HEK293T (cell line): ENCODE data around the gene TLX2.

Experiments used
- CTCF ChIA-PET: fragments of 350-600 bp; formaldehyde crosslinking; extraction: SDS; loops from one replicate; lab custom pipeline; 2021; ENCODE audit warnings: antibody characterized with exemption, inconsistent platforms; lab: Yijun Ruan, JAX
- POLR2A ChIA-PET: fragments of 350-600 bp; formaldehyde crosslinking; extraction: SDS; loops from one replicate; lab custom pipeline; 2020; ENCODE audit warnings: antibody characterized with exemption, inconsistent platforms; lab: Yijun Ruan, JAX
- DNase-seq: peaks from one replicate; pipeline ENCODE4 v3.0.0; 2012; ENCODE audit warnings: mixed read lengths; ENCODE audit errors: extremely low spot score
- ARNT ChIP-seq: fragments of 450-650 bp; IDR thresholded peaks from 2 replicates; pipeline ENCODE4 v1.6.1; 2017; ENCODE audit warnings: mild to moderate bottlenecking
- BHLHE40 ChIP-seq: fragments of 450-650 bp; IDR thresholded peaks from 2 replicates; pipeline ENCODE4 v1.6.1; 2016; ENCODE audit warnings: mild to moderate bottlenecking, moderate library complexity, borderline replicate concordance
- CTBP1 ChIP-seq: fragments of 450-650 bp; IDR thresholded peaks from 2 replicates; pipeline ENCODE4 v1.6.1; 2016; ENCODE audit warnings: borderline replicate concordance
- ELF4 ChIP-seq: fragments of 450-650 bp; IDR thresholded peaks from 2 replicates; pipeline ENCODE4 v1.6.1; 2017; ENCODE audit warnings: antibody characterized with exemption
- FOXA1 ChIP-seq: fragments of 450-650 bp; IDR thresholded peaks from 2 replicates; pipeline ENCODE4 v1.6.1; 2016; ENCODE audit warnings: mild to moderate bottlenecking
- FOXK2 ChIP-seq: fragments of 450-650 bp; IDR thresholded peaks from 2 replicates; pipeline ENCODE4 v1.6.1; 2016; ENCODE audit warnings: mild to moderate bottlenecking
- FOXM1 ChIP-seq: fragments of 450-650 bp; IDR thresholded peaks from 2 replicates; pipeline ENCODE4 v1.6.1; 2017; ENCODE audit warnings: mild to moderate bottlenecking, borderline replicate concordance
- HDGF ChIP-seq: fragments of 450-650 bp; IDR thresholded peaks from 2 replicates; pipeline ENCODE4 v1.6.1; 2017; ENCODE audit warnings: antibody characterized with exemption, borderline replicate concordance
- L3MBTL2 ChIP-seq: fragments of 450-650 bp; conservative IDR thresholded peaks from 2 replicates; pipeline ENCODE4 v1.6.1; 2016; ENCODE audit warnings: mild to moderate bottlenecking
- LEF1 ChIP-seq: fragments of 450-650 bp; IDR thresholded peaks from 2 replicates; pipeline ENCODE4 v1.6.1; 2017; ENCODE audit warnings: mild to moderate bottlenecking, borderline replicate concordance
- NFRKB ChIP-seq: fragments of 450-650 bp; IDR thresholded peaks from 2 replicates; pipeline ENCODE4 v1.6.1; 2016; ENCODE audit warnings: mild to moderate bottlenecking, moderate library complexity
- SP1 ChIP-seq: fragments of 450-650 bp; IDR thresholded peaks from 2 replicates; pipeline ENCODE4 v1.6.1; 2017
- SUZ12 ChIP-seq: fragments of 450-650 bp; IDR thresholded peaks from 2 replicates; pipeline ENCODE4 v1.6.1; 2016; ENCODE audit warnings: mild to moderate bottlenecking
- TARDBP ChIP-seq: fragments of 450-650 bp; IDR thresholded peaks from 2 replicates; pipeline ENCODE4 v1.6.1; 2016
- ZNF384 ChIP-seq: fragments of 450-650 bp; IDR thresholded peaks from 2 replicates; pipeline ENCODE4 v1.6.1; 2016
- TF ChIP-seq, protein P1 (sequence below): fragments of 450-650 bp; IDR thresholded peaks from 2 replicates; pipeline ENCODE4 v1.6.1; 2016

Gene TLX2

DNA sequence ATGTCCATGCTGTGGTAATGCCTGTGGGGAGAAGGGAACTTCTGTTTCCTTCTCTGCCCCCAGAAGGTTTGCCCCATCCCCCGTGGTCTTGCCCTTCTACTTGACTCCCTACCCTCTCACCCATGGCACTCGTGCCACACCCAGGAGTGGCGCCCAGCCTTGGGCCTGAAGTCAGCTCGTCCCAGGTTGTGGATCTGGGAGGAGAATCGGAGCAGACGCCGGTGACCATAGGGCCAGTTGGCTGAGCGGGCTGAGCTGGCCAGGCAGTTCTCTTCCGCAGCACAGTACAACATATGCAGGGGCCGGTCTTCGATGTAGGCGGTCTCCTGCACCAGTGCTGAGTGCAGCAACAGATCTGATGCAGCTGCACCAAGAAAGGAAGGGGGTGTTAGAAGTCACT, 20.2 kb downstream of the TLX2 start:
- no peak for DNase-seq
- CTCF ChIA-PET: interaction anchor here (1.5 kb wide), 1 partner anchor 43 kb away, joined by 3 read pairs; no protein-coding TSS in a partner anchor
- POLR2A ChIA-PET: interaction anchor here (1.0 to 1.9 kb wide), 3 partner anchors 12 to 17 kb away, joined by 4 to 7 read pairs (median 5); no protein-coding TSS in a partner anchor
- TF ChIP-seq CTBP1 (no peak), SUZ12 (no peak), FOXA1 (no peak), L3MBTL2 (no peak), NFRKB (no peak), ARNT (no peak), FOXK2 (no peak), TARDBP (no peak), HDGF (no peak)
- TF ChIP-seq, protein P1, sequence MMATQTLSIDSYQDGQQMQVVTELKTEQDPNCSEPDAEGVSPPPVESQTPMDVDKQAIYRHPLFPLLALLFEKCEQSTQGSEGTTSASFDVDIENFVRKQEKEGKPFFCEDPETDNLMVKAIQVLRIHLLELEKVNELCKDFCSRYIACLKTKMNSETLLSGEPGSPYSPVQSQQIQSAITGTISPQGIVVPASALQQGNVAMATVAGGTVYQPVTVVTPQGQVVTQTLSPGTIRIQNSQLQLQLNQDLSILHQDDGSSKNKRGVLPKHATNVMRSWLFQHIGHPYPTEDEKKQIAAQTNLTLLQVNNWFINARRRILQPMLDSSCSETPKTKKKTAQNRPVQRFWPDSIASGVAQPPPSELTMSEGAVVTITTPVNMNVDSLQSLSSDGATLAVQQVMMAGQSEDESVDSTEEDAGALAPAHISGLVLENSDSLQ: no peak

DNA sequence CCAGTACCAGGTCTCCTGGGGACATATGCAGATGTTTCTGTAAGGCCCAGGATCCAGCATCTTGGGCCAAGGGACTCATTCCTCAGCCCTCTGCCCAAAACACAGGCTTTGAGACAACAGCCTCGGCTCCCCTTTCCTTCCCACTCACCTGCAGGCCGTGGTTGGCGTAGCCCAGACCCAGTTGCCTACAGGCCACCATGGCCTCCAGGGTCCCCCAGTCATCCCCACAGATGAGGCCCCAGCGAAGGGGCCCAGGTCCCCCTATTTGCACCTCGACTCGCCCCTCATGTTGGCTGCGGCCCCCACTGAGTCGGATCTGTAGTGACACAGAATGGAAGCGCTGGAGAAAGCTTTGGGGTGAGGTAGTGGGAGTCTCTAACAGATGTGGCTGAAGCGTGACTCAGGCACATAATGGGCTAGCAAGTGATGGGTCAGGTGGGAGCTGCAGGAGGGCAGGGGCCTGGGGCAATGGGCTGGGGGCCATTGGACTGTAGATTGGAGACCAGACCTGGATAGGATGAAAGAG, 21.3 kb downstream of the TLX2 start:
- CTCF ChIA-PET: no interaction called here
- DNase-seq: no peak
- no peak for TF ChIP-seq LEF1
- TF ChIP-seq ARNT: no peak
- no peak for TF ChIP-seq L3MBTL2
- no peak for TF ChIP-seq NFRKB
- no peak for TF ChIP-seq ZNF384
- TF ChIP-seq HDGF: no peak
- TF ChIP-seq TARDBP: no peak
- no peak for TF ChIP-seq ELF4
- TF ChIP-seq SP1: no peak
- POLR2A ChIA-PET: no interaction called here

DNA sequence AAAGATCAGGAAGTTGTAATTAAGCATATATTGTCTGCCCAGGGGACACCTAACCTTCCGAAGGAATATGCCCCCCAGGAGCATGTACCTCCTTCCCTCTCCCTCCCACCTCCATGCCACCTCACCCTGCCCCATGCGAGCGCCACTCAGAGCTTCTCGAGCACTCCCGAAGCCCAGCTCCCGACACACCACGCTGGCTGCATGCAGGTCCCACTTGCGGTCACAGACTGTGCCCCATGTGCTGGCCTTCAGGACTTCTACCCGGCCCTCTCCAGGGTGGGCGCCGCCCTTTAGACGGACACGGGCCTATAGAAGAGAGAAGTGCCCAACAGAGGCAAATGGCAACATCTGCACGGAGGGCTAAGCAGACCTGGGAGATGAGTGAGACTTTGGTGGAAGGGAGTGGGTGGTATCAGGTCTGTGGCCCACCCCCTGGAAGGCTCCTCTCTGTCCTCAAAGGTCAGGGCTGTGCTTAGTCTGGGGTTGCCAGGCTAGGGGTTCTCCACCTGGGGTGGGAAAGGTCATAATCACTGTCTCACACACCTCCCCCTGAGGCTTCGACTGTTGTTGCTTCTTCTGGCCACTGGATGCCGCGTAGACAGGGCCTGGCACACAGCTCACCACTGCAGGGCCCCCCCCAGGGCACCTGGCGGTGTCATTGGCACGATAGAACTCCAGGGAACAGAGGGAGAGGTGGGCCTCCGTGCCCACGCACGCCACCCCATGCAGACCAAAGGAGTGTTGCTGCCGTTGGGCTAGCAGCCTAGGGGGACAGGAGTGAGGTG, 22.1 kb downstream of the TLX2 start:
- POLR2A ChIA-PET: no interaction called here
- CTCF ChIA-PET: no interaction called here
- no peak for DNase-seq
- TF ChIP-seq SP1 (no peak), ELF4 (no peak), SUZ12 (no peak), CTBP1 (no peak), L3MBTL2 (no peak), HDGF (no peak), FOXA1 (no peak), TARDBP (no peak), ARNT (no peak), LEF1 (no peak), FOXK2 (no peak), FOXM1 (no peak)
- TF ChIP-seq, protein P1: no peak

DNA sequence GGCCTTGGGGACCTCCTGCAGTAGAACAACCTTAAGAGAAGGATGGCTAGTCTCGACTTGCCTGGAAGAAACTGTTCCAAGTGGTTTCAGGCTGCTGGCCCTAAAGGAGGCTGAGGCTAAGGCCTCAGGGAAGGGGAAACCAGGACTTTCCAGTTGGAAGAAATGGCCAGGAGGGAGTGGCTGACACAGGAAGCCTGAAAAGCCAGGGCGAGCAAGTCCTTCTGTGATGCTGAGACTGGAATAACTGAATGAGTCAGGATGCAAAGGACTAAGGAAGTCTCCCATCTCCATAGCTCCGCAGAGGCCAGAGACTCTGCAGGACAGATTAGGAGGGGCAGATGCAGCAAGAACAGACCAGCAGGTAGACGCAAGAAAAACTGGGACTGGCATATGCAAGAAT, 22.9 kb downstream of the TLX2 start:
- DNase-seq: no peak
- ChIA-PET POLR2A (no interaction called here), CTCF (no interaction called here)
- TF ChIP-seq NFRKB: no peak
- no peak for TF ChIP-seq SP1
- TF ChIP-seq BHLHE40: no peak
- TF ChIP-seq, protein P1: no peak
- TF ChIP-seq L3MBTL2: no peak
- TF ChIP-seq CTBP1: no peak
- TF ChIP-seq FOXM1: no peak
- no peak for TF ChIP-seq LEF1
- TF ChIP-seq FOXK2: no peak
- no peak for TF ChIP-seq TARDBP
- TF ChIP-seq FOXA1: no peak

DNA sequence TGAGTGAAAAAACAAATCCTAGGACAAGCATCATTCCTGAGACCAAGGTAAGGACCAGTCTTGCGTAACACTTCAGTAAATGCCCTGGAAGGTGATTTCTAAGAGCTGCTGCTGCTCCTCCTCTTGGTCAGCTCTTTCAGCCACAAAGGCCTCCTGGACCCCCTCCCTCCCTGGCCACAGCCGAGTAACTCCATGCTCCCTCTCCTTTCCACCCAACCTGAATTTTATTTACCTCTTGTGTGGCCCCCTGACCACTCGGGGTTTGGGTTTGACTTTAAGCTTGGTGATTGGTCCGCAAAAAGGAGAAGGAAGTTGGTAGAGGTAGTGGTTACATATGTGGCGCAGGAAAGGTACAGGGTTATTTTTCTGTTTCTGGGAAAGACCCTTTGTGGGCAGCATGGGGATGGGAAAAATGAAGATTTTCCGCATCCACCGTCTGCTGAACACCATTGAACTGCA, 24.7 kb downstream of the TLX2 start:
- CTCF ChIA-PET: no interaction called here
- TF ChIP-seq ZNF384: no peak
- no peak for TF ChIP-seq ARNT
- TF ChIP-seq, protein P1: no peak
- TF ChIP-seq FOXA1: no peak
- no peak for TF ChIP-seq L3MBTL2
- TF ChIP-seq FOXM1: no peak
- no peak for TF ChIP-seq ELF4
- no peak for TF ChIP-seq BHLHE40
- TF ChIP-seq SUZ12: no peak
- no peak for TF ChIP-seq HDGF
- TF ChIP-seq SP1: no peak
- TF ChIP-seq CTBP1: no peak
- no peak for TF ChIP-seq LEF1
- no peak for TF ChIP-seq NFRKB
- no peak for TF ChIP-seq FOXK2
- POLR2A ChIA-PET: no interaction called here
- no peak for DNase-seq

DNA sequence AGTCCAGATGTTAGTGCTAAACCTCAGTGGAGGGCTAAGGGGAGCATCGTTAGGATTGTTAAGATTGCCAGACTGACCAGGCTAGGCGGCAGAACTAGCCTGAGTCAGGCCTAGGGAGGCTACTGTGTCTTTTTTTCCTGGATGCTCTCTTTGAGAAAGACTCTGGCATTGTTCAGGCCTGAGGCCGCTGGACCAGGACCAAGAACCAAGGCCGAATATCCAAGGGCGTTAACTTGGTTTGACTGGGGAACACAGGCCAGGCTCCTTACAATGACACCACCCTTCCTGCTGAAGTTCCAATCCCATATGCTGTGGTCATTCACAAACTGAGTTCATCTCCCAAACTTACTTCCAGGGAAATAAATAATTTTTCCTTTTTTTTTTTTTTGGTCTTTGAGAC, 26.0 kb downstream of the TLX2 start:
- CTCF ChIA-PET: no interaction called here
- POLR2A ChIA-PET: interaction anchor here (1.3 to 1.6 kb wide), 2 partner anchors 11 to 35 kb away, joined by 4 to 6 read pairs; partner anchors contain the start of genes AUP1 and HTRA2

More for the DNA sequence above, 26.0 kb downstream of the TLX2 start:
- no peak for DNase-seq
- no peak for TF ChIP-seq ZNF384
- no peak for TF ChIP-seq ELF4
- TF ChIP-seq L3MBTL2: no peak
- no peak for TF ChIP-seq FOXM1
- TF ChIP-seq, protein P1: no peak
- TF ChIP-seq TARDBP: no peak
- TF ChIP-seq SP1: no peak
- TF ChIP-seq HDGF: no peak
- no peak for TF ChIP-seq ARNT
- TF ChIP-seq SUZ12: no peak
- no peak for TF ChIP-seq FOXK2
- no peak for TF ChIP-seq FOXA1
- TF ChIP-seq BHLHE40: no peak
- no peak for TF ChIP-seq LEF1
- TF ChIP-seq NFRKB: no peak
- TF ChIP-seq CTBP1: no peak
